Measurements from ENCODE around the gene TMEM52. TPM values are rescaled to one million over a fixed set of nuclear protein-coding genes. Genes with fewer than 3 reads are reported as not detected.

Gene TMEM52
- total RNA-seq, 1 experiment from 2014 or later: 6.4 TPM

DNA sequence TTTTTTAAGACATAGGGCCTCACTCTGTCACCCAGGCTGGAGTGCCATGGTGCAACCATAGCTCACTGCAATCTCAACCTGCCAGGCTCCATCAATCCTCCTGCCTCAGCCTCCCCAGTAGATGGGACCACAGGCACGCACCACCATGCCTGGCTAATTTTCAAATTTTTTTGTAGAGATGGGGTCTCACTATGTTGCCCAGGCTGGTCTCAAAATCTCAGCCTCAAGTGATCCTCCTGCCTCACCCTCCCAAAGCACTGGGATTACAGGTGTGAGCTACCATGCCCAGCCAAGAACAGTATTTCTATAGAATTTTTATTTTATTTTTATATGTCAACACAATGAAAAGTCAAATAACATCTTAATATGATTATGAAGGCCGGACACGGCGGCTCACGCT, 39.1 kb downstream of the TMEM52 start:
- no peak overlapping the region for H3K27ac Mint-ChIP-seq (ENCODE audit: unreplicated experiment)
- no peaks in the 10 kb centered on the region for H3K27me3 ChIP-seq (replicated peaks; ENCODE audit: control insufficient read depth, insufficient read depth, low read length)

DNA sequence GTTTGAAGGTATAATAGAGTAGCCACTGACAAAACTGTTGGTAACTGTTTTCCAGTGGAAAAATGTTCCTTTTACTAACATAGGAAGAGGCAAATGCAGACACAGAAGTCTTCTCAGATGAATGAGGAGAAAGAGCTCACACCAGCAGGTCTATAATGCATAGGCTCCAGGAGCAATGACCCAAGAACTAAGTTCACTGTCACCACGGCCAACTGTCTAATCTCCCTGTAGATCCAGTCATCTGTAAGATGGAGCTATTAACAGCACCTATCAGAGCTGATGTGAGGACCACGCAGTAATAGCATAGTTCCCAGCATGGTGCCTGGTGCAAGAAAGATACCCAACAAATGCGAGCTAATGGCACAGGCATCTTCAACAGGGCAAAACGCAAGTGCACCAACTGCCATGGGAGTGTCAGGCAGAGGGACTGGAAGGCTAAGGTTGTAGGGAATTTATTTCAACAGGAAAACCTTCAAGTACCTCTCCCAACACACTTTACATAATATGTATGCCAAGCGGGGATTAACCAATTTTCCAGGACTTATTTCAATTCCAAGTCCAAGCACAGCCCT, 41.1 kb downstream of the TMEM52 start:
- intact Hi-C loops (cut with micrococcal nuclease; ENCODE audit: unreplicated experiment): no loop called here
- Mint-ChIP-seq H3K36me3 (ENCODE audit: insufficient read depth, unreplicated experiment) (peaks cover 89% of the 10 kb centered on the region), H3K27ac (ENCODE audit: unreplicated experiment) (no peak overlapping the region), H3K9me3 (ENCODE audit: unreplicated experiment) (peaks cover 5% of the 10 kb centered on the region), H3K4me1 (ENCODE audit: low read depth, unreplicated experiment) (peaks cover 42% of the 10 kb centered on the region), H3K27me3 (ENCODE audit: insufficient read depth, unreplicated experiment) (no peaks in the 10 kb centered on the region), H3K4me3 (ENCODE audit: unreplicated experiment) (no peak overlapping the region)
- CTCF ChIA-PET: no interaction called here
- peaks cover 3% of the 10 kb centered on the region; the same call in 1 of the 2 replicates for H3K36me3 ChIP-seq (ENCODE audit: control insufficient read depth, insufficient read depth, low read length)
- no peaks in the 10 kb centered on the region for H3K9me3 ChIP-seq
- peaks cover 7% of the 10 kb centered on the region; the same call in 1 of the 2 replicates for H3K4me1 ChIP-seq
- no peak overlapping the region for H3K4me3 ChIP-seq (ENCODE audit: low read depth, low read length)
- H3K27me3 ChIP-seq (replicated peaks; ENCODE audit: control insufficient read depth, insufficient read depth, low read length): no peaks in the 10 kb centered on the region
- no TSS peak for BruUV-seq (replicated peaks)
- DNase-seq: no peak
- POLR2A ChIA-PET: no interaction called here
- TF ChIP-seq, protein P1, sequence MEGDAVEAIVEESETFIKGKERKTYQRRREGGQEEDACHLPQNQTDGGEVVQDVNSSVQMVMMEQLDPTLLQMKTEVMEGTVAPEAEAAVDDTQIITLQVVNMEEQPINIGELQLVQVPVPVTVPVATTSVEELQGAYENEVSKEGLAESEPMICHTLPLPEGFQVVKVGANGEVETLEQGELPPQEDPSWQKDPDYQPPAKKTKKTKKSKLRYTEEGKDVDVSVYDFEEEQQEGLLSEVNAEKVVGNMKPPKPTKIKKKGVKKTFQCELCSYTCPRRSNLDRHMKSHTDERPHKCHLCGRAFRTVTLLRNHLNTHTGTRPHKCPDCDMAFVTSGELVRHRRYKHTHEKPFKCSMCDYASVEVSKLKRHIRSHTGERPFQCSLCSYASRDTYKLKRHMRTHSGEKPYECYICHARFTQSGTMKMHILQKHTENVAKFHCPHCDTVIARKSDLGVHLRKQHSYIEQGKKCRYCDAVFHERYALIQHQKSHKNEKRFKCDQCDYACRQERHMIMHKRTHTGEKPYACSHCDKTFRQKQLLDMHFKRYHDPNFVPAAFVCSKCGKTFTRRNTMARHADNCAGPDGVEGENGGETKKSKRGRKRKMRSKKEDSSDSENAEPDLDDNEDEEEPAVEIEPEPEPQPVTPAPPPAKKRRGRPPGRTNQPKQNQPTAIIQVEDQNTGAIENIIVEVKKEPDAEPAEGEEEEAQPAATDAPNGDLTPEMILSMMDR (IDR thresholded peaks at IDR 0.05; ENCODE audit: insufficient read depth in 1 of 2, low read depth in 1 of 2, low read length in 1 of 2, severe bottlenecking in 1 of 2, unreplicated experiment in 1 of 2): no peak

More for the DNA sequence above, 39.1 kb downstream of the TMEM52 start:
- Histone ChIP-seq H3K4me1 (peaks cover 13% of the 10 kb centered on the region), H3K4me3 (ENCODE audit: low read depth, low read length) (no peak overlapping the region), H3K36me3 (ENCODE audit: control insufficient read depth, insufficient read depth, low read length) (peaks cover 3% of the 10 kb centered on the region; the same call in 1 of the 2 replicates), H3K9me3 (no peaks in the 10 kb centered on the region)
- Mint-ChIP-seq H3K36me3 (ENCODE audit: insufficient read depth, unreplicated experiment) (peaks cover 75% of the 10 kb centered on the region), H3K4me1 (ENCODE audit: low read depth, unreplicated experiment) (peaks cover 45% of the 10 kb centered on the region), H3K27me3 (ENCODE audit: insufficient read depth, unreplicated experiment) (no peaks in the 10 kb centered on the region), H3K4me3 (ENCODE audit: unreplicated experiment) (no peak overlapping the region), H3K9me3 (ENCODE audit: unreplicated experiment) (peaks cover 5% of the 10 kb centered on the region)
- DNase-seq: no peak
- BruUV-seq (replicated peaks): no TSS peak
- TF ChIP-seq, protein P1 (IDR thresholded peaks at IDR 0.05; ENCODE audit: insufficient read depth in 1 of 2, low read depth in 1 of 2, low read length in 1 of 2, severe bottlenecking in 1 of 2, unreplicated experiment in 1 of 2): no peak
- ChIA-PET CTCF (no interaction called here), POLR2A (no interaction called here)
- intact Hi-C loops (cut with micrococcal nuclease; ENCODE audit: unreplicated experiment): no loop called here

DNA sequence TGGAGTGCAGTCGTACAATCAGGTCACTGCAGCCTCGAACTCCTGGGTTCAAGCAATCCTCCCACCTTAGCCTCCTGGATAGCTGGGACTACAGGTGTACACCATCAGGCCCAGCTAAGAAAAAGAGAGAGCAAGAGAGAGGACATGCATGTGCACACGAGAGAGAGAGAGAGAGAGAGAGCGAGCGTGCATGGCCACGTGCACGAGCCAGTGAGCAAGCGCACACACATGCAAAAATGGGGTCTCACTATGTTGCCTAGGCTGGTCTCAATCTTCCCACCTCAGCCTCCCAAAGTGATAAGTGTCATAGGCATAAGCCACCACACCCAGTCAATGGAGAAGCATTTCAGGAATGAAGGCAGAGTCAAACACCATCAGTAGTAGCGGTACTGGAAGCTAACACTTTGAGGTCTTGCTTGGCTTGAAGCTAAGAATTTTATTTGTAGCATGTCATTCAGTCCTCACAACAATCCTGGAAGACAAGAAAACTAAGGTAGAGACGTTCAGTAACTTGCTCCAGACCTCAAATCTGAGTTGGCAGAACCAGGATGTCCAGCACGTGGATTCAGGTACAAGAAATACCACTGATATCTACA, 42.6 kb downstream of the TMEM52 start:
- peaks cover 3% of the 10 kb centered on the region; the same call in 1 of the 2 replicates for H3K36me3 ChIP-seq (ENCODE audit: control insufficient read depth, insufficient read depth, low read length)
- TF ChIP-seq, protein P1 (IDR thresholded peaks at IDR 0.05; ENCODE audit: insufficient read depth in 1 of 2, low read depth in 1 of 2, low read length in 1 of 2, severe bottlenecking in 1 of 2, unreplicated experiment in 1 of 2): no peak
- peaks cover 88% of the 10 kb centered on the region for H3K36me3 Mint-ChIP-seq (ENCODE audit: insufficient read depth, unreplicated experiment)
- H3K4me3 Mint-ChIP-seq (ENCODE audit: unreplicated experiment): no peak overlapping the region
- H3K27ac Mint-ChIP-seq (ENCODE audit: unreplicated experiment): no peak overlapping the region
- H3K4me1 Mint-ChIP-seq (ENCODE audit: low read depth, unreplicated experiment): peaks cover 44% of the 10 kb centered on the region
- no peaks in the 10 kb centered on the region for H3K27me3 ChIP-seq (replicated peaks; ENCODE audit: control insufficient read depth, insufficient read depth, low read length)
- no peaks in the 10 kb centered on the region for H3K9me3 ChIP-seq
- no peaks in the 10 kb centered on the region; the same call in 1 of the 2 replicates for H3K4me1 ChIP-seq
- POLR2A ChIA-PET: interaction anchor here (0.7 kb wide), 1 partner anchor 23 kb away, joined by 4 read pairs; no protein-coding TSS in a partner anchor
- CTCF ChIA-PET: no interaction called here
- peaks cover 5% of the 10 kb centered on the region for H3K9me3 Mint-ChIP-seq (ENCODE audit: unreplicated experiment)
- intact Hi-C loops (cut with micrococcal nuclease; ENCODE audit: unreplicated experiment): no loop called here
- no peak for DNase-seq
- H3K4me3 ChIP-seq (ENCODE audit: low read depth, low read length): no peak overlapping the region
- no peaks in the 10 kb centered on the region for H3K27me3 Mint-ChIP-seq (ENCODE audit: insufficient read depth, unreplicated experiment)
- no TSS peak for BruUV-seq (replicated peaks)

Data from Caco-2 (cell line).